Measurements from ENCODE around the gene VAV1.
"Not testable (repeated sequence)": the region's sequence is repeated elsewhere in the genome, so short reads cannot be mapped to it uniquely, and the experiment has no call there.

VAV1 gene

DNA sequence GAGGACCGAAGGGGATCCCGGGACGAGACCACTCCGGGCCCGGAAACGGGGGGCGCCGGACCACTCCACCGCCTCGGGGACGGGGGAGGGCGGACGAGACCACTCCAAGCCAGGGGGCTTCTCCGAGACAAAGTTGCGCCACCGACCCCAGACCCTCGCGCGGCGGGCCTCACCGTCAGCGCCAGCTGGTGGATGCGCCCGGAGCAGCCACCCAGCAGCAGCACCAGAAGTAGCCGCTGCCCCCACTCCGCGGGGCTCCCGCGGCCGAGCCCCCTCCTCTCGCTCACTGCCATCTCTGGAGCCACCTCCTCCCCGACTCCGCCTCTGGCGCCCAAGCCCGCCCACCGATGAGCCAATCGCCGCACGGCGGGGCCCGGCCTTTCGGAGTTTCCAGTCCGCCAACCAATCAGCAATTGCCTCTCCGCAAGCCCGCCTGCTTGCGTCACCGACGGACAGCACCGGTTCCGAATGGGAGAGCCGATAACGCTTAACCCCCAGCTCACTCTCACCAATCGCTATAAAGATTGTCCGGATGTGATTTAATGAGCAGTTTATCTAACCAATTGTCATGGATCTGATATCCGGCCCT lies 35.1 kb upstream of the VAV1 start, which contains the start of gene GPR108:
Gene GPR108, minus strand, starts transcription at position 297 of the 589 bp plus-strand sequence. Its CDS starts 4 bp downstream, at position 293.
- DNase-seq (ENCODE audit: low read depth in 2 of 2), result peak; percentile 98 to 99

GRCh38 chr19:6737873-6738786 lies 34.4 kb upstream of the VAV1 start:
- DNase-seq (ENCODE audit: low read depth in 2 of 2), result peak in 1 of 2 donors; percentile 55

GRCh38 chr19:6738787-6739389 lies 33.6 kb upstream of the VAV1 start:
- no peak for DNase-seq (ENCODE audit: low read depth in 2 of 2)

- peak; percentile 63 to 69 for DNase-seq (ENCODE audit: low read depth in 2 of 2)
These were observed 33.1 kb upstream of the VAV1 start, which contains the start of gene TRIP10 for GRCh38 chr19:6739390-6739882. TRIP10 (plus strand) TSS chr19:6739680; CDS start chr19:6739762, 82 bp downstream.

DNA sequence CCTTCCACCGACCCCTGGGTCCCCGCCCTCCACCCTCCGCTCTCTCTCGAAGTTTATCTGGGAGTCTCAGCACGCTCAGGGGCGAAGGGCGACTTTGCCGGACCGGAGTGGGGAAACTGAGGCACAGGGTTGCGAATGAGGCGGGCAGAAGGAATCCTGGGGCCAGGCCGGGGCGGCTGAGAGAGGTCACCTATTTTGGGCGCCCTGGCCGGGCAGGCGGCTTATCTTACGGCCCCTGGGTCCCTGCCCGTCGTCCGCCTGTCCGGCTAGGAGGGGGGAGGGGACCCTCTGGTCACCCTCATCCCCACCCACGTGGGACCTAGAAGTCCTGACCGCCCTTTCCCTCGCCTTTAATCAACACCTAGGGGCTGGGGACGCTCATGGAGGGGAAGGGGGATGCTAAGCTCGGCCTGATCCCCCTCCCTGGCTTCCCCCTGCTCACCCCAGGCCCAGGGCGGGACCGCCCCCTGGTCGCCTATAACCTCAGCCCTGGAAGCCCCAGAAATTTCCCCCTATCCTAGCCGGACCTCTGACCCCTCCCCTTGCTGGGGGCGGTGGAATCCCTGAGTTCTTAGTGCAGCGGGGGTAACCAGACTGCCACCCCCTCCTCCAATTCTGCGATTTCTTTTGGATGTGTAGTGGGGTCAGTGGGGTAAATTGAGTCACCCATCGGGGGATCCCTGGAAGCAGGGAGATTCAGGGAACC lies 32.5 kb upstream of the VAV1 start:
- DNase-seq (ENCODE audit: low read depth in 2 of 2), result no peak

- DNase-seq (ENCODE audit: low read depth in 2 of 2), result no peak
These were observed 31.7 kb upstream of the VAV1 start for GRCh38 chr19:6740589-6741343.

GRCh38 chr19:6743066-6743465 lies 29.4 kb upstream of the VAV1 start:
- no peak for DNase-seq (ENCODE audit: low read depth in 2 of 2)

DNA sequence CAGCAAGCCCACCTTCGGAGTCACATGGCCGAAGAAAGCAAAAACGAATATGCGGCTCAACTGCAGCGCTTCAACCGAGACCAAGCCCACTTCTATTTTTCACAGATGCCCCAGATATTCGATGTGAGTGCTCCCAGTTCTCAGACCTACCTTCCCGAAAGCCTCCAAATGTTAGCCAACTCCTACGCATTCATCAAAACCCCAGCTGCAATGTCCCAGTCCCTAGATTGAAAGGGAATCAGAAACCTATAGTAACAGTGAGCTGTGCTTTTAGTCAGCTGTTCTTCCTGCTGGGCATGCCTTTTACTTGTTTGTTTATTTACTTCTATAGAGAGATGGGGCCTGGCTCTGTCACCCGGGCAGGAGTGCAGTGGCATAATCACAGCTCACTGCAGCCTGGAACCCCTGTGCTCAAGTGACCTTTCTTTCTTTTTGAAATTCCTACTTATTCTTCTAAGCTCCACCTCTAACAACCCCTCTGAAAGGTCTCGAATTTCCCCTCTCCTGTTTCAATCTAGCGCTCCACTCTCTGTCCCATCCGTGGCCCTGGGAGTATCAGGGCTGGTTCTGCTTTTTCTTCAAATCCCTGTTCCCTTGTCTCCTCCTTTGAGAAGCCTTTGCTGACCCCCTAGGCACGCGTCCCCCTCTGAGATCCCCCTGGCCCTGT lies 28.7 kb upstream of the VAV1 start:
- DNase-seq (ENCODE audit: low read depth in 2 of 2), result no peak

DNA sequence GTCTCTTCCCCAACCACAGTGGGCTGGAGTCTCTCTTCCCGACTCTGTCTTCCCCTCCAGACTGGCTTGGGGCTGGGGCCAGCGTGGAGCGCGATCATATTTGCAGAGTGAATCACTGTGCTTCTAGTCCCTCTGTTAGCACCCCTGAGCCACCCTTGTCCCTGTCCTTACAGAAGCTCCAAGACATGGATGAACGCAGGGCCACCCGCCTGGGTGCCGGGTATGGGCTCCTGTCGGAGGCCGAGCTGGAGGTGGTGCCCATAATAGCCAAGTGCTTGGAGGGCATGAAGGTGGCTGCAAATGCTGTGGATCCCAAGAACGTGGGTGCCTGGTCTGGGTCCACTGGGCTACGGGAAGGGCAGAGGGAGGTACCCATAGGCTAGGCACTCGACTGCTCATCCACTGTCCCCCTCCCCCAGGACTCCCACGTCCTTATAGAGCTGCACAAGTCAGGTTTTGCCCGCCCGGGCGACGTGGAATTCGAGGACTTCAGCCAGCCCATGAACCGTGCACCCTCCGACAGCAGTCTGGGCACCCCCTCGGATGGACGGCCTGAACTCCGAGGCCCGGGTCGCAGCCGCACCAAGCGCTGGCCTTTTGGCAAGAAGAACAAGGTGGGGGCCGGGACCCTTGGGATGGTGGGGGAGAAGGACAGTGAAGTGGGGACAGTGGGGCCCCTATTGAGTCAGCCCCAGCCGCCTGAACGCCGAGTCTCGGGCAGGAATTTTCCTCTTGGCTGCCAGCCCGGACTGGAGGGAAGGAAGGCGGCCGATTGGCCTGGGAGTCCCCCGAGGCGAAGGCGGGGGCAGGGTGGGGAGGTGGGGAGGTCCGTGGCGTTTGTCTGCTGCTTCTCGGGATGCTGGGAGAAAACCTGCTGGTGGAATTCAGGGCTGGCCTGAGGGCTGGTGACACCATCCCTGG lies 27.9 kb upstream of the VAV1 start:
- DNase-seq (ENCODE audit: low read depth in 2 of 2), result no peak

- no peak for DNase-seq (ENCODE audit: low read depth in 2 of 2)
These were observed 26.5 kb upstream of the VAV1 start for GRCh38 chr19:6745965-6746364.

GRCh38 chr19:6748543-6748942 lies 24.0 kb upstream of the VAV1 start:
- DNase-seq (ENCODE audit: low read depth in 2 of 2), result not testable (repeated sequence)

DNA sequence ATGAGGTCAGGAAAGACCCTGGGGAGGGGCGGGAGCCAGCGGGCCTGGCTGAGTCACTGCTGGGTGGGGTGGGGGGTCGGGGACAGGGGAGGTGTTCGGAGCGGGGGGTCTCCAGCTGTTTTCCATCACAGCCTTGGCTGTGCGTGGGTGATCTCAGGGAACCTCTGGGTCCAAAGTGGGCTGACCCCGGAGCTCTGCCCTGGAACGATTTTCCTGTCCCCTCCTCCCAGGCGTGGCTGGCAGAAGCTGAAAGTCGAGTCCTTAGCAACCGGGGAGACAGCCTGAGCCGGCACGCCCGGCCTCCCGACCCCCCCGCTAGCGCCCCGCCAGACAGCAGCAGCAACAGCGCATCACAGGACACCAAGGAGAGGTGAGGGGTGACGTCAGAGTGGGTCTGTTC lies 22.4 kb upstream of the VAV1 start:
- DNase-seq (ENCODE audit: low read depth in 2 of 2), result no peak

DNA sequence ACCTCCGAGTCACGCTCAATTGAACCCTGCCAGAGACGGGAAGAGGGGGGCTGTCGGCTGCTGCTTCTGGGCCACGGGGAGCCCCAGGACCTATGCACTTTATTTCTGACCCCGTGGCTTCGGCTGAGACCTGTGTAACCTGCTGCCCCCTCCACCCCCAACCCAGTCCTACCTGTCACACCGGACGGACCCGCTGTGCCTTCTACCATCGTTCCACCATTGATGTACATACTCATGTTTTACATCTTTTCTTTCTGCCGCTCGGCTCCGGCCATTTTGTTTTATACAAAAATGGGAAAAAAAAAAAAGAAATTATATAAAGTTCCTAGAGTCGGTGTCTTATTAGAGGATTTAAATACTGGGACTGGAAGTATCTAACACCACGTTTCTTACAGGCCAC lies 21.3 kb upstream of the VAV1 start:
- DNase-seq (ENCODE audit: low read depth in 2 of 2), result no peak

DNA sequence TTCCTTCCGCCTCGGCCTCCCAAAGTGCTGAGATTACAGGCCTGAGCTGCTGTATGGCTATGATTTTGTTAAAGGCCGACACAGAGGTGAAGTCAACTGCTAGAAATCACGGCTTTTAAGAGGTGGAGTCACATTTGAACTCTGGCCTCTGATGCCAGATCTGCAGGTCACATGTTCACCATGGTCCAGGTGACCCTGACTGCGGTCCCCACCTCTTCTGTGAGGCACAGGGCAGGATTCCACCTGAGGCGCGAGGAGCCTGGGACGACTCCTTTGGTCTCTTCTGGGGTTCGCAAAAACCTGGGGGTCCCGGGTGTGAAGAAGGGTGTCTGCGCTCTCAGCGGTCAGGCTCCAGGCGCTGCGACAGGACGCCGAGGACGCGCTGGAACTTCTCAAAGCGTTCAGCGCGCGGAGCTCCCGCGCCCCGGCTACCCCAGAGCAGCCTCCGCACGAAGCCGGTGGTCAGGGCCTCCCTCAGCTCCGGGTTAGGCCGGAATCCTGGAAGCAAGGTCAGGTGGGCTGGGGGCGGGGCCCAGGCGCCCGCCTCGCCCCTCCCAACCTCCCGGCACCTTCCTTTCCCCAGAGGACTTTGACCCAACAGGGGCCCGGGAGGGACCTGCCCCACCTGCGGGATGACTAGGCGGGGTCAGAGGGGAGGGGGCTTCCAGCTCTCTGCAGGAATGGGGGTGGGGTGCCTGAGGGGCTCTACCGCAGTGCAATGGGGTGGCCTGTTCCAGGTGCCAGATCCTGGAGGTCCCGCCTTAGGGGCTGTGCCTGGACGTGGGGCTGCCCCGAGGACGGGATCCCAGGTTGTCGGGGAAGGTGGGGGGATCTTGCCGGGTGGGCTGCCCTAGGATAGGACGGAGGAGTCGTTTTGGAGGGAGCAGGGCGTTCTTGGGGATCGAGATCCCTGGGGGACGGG lies 20.0 kb upstream of the VAV1 start:
- DNase-seq (ENCODE audit: low read depth in 2 of 2), result no peak

- DNase-seq (ENCODE audit: low read depth in 2 of 2), result no peak
These were observed 19.1 kb upstream of the VAV1 start for GRCh38 chr19:6753178-6754031.

GRCh38 chr19:6754136-6754535 lies 18.4 kb upstream of the VAV1 start:
- DNase-seq (ENCODE audit: low read depth in 2 of 2), result no peak
